Measurements from ENCODE around the gene AIFM3.
"Not testable (repeated sequence)": the region's sequence is repeated elsewhere in the genome, so short reads cannot be mapped to it uniquely, and the experiment has no call there.

AIFM3 gene

GRCh38 chr22:20966883-20967696 lies at the start of gene AIFM3:
Gene AIFM3, plus strand, starts transcription at chr22:20967255. Its CDS starts 690 bp downstream, at chr22:20967945.
- no peak for DNase-seq

- DNase-seq: no peak
Observed at GRCh38 chr22:20918663-20919218, 48.3 kb upstream of the AIFM3 start.

- DNase-seq: no peak
Observed at GRCh38 chr22:20919718-20920117, 47.3 kb upstream of the AIFM3 start.

- no peak for DNase-seq
Observed at GRCh38 chr22:20920881-20921203, 46.2 kb upstream of the AIFM3 start.

GRCh38 chr22:20922141-20922751 lies 44.8 kb upstream of the AIFM3 start:
- no peak for DNase-seq

- no peak for DNase-seq
Observed at GRCh38 chr22:20926243-20926642, 40.8 kb upstream of the AIFM3 start.

GRCh38 chr22:20927940-20928572 lies 39.0 kb upstream of the AIFM3 start:
- no peak for DNase-seq

GRCh38 chr22:20928573-20928967 lies 38.5 kb upstream of the AIFM3 start:
- no peak for DNase-seq

- DNase-seq: no peak
Observed at GRCh38 chr22:20930004-20930403, 37.1 kb upstream of the AIFM3 start.

GRCh38 chr22:20930435-20930834 lies 36.6 kb upstream of the AIFM3 start:
- not testable (repeated sequence) for DNase-seq

- no peak for DNase-seq
Observed at GRCh38 chr22:20931126-20931654, 35.9 kb upstream of the AIFM3 start.

GRCh38 chr22:20933910-20934309 lies 33.1 kb upstream of the AIFM3 start:
- DNase-seq: no peak

- not testable (repeated sequence) for DNase-seq
Observed at GRCh38 chr22:20935049-20935448, 32.0 kb upstream of the AIFM3 start.

GRCh38 chr22:20935780-20936539 lies 31.1 kb upstream of the AIFM3 start:
- DNase-seq: not testable (repeated sequence)

- DNase-seq: no peak
Observed at GRCh38 chr22:20937031-20937793, 29.8 kb upstream of the AIFM3 start.

- no peak for DNase-seq
Observed at GRCh38 chr22:20937794-20938671, 29.0 kb upstream of the AIFM3 start.

- not testable (repeated sequence) for DNase-seq
Observed at GRCh38 chr22:20939457-20940185, 27.4 kb upstream of the AIFM3 start.

GRCh38 chr22:20940186-20940651 lies 26.8 kb upstream of the AIFM3 start:
- DNase-seq: no peak

- no peak for DNase-seq
Observed at GRCh38 chr22:20940904-20941385, 26.1 kb upstream of the AIFM3 start.
